ENCODE results near the gene PCBP4.
A peak's percentile ranks its signal among the peaks of the same experiment; 100 is the strongest.
"Not testable (repeated sequence)": the region's sequence is repeated elsewhere in the genome, so short reads cannot be mapped to it uniquely, and the experiment has no call there.

Gene PCBP4

DNA sequence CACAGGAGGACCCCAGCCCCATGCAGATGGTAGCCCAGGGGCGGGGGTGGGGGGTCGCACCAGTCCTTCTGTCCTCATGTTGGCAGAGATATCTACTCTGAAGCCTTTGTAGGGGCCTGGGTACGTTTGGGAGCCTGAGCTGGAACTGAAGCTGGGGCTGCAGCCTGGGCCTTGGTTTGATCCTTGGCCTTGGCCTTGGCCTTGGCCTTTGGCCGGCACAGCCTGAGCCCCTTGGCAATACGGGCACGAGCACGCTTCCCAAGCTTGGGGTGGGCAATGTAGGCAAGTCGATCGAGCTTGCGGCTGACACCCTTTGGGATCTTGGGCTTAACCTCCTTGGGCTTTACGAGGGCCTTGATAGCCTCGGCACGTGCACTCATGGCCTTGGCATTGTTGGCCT lies 26.4 kb upstream of the PCBP4 start:
- DNase-seq: not testable (repeated sequence)

DNA sequence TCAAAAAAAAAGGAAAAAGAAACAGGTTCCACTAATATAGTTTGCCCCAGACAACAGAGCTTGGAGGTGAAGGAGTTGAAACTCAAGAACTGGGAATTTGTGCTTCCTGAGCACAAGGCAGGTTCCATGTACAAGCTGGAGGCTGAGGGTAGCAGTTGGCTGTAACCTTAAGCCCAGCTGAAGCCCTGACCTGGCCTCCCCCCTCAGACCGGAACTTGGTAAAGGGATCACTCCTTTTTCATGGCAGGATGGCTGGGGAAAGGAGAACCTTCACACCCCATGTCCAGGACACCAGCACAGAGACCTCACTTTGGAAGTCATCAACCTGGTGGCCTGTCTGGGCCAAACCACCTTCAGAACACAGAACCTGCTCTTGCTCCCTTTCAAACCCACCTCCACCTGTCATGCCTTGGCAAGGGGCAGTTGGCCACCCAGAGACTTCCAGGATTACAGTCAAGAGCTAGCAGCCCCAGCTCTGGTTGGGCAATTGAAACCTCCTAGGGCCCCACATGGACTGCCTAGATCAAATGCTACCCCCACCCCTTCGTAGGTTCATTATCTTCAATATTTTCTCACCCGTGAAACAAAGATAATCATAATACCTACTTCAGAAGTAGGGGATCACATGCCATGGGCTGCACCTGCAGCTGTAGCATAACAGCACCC lies 24.9 kb upstream of the PCBP4 start:
- DNase-seq: no peak

DNA sequence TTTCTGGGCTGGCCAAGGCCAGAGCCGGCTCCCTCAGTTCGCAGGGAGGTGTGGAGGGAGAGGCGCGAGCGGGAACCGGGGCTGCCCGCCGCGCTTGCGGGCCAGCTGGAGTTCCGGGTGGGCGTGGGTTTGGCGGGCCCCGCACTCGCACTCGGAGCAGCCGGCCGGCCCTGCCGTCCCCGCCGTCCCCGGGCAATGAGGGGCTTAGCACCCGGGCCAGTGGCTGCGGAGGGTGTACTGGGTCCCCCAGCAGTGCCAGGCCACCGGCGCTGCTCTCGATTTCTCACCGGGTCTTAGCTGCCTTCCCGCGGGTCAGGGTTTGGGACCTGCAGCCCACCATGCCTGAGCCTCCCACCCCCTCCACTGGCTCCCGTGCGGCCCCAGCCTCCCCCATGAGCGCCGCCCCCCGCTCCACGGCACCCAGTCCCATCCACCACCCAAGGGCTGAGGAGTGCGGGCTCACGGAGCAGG lies 23.3 kb upstream of the PCBP4 start:
- not testable (repeated sequence) for DNase-seq

DNA sequence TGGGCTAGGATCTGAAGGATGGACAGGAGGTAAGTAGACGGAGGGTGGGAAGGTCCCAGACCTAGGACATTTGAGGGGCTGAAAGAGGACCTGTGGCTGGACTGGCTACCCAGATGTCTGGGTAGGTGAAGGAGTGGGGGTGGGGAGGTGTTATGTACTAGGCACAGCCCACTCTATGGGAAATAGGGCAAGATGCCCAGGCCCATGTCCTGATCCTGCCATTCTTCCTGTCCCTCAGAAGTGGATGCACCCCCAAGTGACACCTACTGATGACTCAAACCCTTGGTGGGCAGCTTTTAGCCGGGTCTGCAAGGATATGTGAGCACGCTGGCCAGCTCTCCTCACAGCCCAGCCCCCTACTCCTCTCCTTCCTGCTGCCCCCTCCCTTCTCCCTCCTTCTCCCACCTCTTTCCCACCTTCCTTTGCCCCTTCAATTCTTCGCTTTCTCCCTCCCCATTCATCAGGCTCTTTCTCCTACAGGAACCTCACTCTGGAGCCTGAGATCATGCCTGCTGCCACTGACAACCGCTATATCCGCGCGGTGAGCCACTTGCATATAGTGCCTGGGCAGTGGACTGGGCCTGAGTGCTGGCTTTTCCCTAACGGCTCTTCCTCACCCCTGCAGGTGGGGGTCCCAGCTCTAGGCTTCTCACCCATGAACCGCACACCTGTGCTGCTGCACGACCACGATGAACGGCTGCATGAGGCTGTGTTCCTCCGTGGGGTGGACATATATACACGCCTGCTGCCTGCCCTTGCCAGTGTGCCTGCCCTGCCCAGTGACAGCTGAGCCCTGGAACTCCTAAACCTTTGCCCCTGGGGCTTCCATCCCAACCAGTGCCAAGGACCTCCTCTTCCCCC lies 21.3 kb upstream of the PCBP4 start:
- no peak for DNase-seq

DNA sequence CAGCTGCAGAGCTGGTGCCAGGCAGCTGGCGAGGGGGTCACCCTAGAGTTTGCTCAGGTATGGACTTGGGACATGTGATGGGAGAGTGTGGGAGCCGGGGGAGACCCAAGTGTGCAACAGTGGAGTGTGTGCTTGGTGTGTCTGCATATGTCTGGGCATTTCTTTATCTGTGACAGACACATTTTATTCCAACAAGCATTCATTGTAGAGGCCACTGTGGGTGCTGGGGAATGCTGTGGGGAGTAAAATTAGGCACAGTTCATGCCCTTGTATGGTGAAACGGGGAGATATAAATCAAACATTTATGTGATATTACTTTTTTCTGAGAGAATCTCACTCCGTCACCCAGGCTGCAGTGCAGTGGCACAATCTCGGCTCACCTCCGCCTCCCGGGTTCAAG lies 20.3 kb upstream of the PCBP4 start:
- DNase-seq: no peak

DNA sequence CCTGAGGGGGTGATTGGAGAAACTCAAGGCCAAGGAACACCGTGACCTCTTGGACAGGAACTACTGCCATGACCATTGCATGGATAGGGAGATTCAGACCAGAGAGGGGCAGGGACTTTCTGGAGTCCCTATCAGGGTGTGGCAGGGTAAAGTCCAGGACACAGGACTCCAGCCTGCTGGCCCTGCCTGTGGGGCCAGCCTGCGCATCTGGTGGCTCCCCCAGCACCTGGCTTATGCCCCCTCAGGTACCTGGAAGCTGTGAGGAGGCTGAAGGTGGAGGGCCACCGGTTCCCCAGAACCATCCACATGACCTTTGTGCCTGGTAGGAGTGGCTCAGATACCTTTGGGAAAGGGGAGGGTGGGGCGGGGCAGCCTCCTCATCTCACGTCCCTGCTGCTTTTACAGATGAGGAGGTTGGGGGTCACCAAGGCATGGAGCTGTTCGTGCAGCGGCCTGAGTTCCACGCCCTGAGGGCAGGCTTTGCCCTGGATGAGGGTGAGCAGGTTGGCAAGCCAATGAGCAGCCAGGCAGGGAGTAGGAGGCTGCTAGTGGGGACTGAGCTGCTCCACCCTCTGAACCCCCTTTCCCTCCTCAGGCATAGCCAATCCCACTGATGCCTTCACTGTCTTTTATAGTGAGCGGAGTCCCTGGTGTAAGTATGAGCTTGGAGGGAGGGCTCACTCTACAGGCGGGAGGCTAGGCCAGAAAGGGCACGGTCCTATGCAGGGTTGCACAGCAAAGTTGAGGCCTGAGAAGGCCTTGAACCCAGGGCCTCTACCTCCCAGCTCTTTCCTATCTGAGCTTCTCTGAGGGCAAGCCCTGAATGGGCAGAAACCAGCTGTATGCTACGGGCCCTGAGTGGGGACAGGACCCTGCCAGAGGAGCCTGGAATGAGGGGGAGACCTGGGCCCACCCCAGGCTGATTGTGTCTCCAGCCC lies 19.0 kb upstream of the PCBP4 start:
- DNase-seq: no peak

DNA sequence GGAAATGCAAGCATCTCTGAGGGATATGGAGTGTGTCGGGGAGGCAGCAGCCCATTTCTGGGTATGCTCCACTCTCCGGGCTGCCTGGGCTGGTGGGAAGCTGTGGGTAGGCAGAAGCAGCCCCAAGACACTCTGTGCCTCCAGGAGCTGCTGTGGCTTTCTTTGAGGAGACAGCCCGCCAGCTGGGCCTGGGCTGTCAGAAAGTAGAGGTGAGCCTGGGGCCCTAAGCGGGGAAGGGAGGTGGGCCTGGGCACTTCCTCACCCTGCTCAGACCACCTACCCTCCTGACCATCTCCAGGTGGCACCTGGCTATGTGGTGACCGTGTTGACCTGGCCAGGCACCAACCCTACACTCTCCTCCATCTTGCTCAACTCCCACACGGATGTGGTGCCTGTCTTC lies 17.8 kb upstream of the PCBP4 start:
- DNase-seq: no peak

DNA sequence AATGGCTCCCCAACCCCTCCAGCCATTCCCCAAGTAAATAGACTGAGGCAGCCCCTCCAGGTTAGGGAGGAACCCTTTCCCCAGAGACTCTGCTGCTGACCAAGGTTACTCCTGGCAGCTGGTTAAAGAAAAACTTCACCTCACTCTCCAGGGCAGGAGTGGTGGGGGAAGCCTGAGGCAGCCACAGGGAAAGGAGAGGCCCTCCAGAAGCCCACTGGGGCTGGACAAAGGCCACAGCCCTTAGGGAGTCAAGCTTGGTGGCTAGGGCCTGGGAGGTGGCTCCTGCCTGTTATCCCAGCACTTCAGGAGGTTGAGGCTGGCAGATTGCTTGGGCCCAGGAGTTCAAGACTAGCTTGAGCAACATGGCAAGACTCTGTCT lies 17.0 kb upstream of the PCBP4 start:
- no peak for DNase-seq

DNA sequence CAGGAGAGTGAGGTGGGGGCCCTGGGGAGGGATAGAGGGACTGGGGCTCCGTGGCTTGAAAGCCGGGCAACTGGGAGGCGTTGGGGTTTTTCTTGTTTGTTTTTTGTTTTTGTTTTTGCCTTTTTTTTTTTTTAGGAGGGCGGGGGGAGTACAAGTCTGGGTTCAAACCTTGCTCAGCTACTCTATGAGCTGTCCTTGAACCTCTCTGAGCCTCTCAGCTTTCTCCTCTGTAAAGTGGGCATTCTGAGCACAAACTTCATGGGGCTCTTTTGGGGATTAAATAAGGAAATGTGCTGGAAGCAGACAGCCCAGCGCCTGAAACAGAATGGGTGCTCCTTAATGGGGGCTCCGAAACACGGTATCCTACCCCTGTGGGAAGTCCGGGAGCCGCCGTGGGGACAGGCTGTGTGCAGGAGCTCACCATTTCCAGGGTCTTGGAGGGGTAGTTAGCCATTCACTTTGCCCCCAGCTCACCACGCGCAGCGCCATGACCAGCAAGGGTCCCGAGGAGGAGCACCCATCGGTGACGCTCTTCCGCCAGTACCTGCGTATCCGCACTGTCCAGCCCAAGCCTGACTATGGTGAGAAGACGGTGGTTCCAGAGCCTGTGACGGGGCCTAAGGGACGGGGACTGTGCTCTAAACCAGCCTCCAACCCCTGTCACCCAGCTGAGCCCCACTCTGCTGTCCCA lies 16.5 kb upstream of the PCBP4 start:
- no peak for DNase-seq

DNA sequence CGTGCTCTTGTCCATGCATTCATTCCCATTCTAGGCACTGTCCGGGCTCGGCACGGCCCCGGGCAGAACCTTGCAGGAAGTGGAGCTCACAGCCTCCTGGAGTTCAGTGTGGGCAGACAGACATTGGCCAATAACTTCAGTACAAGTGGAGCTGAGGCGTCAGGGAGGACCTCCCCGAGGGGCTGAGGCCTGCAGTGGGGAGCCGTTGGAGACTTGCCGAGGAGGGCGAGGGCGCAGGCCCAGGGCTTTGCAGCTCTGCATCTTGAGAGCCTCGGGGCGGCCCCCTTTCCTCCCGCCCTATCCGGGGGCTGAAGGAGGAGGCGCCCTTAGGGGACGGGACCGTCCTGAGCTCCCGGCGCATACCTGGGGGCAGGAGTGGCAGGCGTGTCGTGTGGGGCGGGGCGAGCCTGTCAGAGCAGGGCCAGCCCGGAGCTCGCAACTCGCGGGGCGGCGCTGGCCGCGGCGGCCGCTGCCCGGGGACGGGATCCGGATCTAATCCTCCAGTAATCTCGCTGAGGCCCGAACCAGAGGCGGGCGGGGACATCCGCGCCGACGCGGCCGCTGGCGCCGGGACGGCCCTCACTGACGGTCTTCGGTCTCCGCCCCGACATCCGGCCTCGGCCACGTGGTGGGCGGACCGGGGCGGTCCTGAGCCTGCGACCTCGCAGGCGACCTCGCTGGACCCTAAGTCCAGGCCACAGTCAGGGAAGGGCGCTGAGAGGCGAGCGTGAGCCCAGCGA lies 15.8 kb upstream of the PCBP4 start, which contains the start of gene ACY1:
ACY1 (plus strand) TSS at position 698 of the 740 bp plus-strand sequence. CDS start 530 bp downstream, outside the sequence.
- DNase-seq: peak; percentile 30

DNA sequence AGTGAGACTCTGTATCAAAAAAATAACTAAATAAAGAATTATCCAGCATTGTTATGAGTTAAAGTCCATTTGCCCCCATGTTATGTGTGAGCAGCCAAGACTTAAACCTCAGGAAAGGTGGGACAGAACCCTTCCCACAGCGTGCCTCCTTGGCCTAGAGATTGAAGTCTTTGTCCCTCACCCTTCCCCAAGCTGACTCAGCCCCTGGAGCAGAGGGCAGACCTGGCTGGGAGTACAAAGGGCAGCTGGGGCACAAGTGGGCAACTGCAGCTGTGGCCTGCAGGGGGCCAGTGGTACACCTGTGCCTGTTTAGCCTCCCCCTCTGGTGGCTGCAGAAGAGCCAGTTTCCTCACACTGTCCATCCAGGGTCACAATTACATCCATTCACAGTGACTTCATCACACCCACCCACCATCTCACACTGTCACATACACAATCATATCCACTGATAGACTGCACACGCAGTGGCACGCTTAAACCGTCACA lies 15.1 kb upstream of the PCBP4 start:
- peak; percentile 37 for DNase-seq

DNA sequence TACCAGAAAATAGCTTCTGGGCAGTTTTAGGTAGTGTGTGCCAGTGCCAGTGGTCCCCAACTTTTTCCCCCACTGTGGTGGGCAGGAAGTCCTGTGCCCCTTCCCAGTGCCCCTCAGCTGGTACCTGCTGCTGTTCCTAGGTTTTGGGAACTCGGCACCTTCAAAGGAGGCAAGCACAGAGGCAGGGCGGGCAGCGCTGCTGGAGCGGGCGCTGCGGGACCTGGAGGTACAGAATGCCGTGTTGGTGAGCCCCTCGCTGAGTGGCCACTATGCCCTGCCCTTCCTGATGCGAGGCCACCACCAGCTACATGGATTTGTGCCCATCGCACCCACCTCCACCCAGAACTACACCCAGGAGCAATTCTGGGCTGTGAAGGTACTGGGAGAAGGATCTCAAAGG lies 13.0 kb upstream of the PCBP4 start:
- no peak for DNase-seq

DNA sequence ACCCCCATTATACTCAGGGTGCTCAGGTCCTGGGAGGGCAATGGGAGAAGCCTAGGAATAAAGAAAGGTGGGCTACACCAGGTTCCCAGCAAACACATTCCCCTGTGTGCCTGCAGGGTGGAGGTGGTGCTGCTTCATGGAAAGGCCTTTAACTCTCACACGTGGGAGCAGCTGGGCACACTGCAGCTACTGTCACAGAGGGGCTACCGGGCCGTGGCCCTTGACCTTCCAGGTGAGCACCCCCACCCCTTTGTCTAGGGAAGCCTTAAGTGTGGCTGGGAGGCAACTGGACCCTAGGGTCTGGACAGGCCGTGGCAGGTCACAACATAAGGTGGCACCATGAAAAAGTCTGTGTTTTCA lies 10.9 kb upstream of the PCBP4 start:
- no peak for DNase-seq

DNA sequence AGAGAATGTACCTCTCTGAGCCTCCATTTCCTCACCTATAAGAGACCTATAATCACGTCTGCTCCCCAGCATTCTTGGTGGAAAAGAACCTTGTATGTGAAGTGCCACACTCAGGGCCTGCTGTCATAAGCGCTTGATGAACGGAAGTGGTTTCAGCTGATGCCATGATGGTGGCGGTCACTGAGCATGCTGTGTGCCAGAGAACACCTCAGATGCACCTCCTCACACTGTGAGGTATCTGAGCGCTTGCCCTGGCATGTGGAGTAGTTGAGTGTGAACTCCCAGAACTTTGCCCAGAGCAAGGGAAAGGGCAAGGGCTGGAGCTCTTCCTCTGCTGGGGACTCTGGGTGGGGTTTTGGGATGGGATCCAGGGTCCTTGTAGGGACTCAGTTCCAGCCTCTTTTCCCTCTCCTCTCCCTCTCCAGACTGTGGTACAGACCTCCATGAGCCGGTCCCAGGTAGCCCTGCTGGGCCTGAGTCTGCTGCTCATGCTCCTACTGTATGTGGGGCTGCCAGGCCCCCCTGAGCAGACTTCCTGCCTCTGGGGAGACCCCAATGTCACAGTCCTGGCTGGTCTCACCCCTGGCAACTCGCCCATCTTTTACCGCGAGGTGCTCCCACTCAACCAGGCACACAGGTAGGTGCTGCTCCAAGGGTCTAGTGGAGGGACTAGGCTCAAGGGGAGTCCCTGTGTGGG lies 10.3 kb upstream of the PCBP4 start:
- no peak for DNase-seq

DNA sequence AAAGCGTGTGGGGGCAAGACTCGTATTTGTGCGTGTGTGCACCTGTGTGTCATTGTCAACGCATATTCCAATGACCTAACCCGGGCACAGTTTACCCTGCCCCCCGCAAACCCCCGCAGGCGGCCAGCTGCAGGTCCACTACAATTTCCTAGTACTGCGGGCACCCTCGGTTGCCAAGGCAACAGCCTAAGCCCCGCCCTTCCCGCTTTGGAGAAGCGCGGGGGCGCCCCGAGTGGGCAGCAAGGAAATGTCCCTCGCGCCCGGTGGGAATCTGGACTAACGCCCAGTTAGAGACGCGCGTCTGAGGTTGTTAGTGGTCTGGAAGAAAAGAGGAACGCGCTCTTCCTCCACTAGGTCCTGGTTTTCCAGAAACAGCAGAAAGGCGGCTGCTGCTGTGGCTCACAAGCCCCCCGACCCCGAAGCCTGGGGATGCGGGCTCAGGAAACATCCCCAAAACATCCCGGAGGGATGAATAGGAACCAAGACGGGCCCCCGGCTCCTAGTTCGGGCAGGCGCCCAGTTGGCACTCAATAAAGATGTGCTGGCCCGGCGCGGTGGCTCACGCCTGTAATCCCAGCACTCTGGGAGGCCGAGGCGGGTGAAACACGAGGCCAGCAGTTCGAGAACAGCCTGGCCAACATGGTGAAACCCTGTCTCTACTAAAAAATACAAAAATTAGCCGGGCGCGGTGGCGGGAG lies 8.7 kb upstream of the PCBP4 start:
- no peak for DNase-seq

DNA sequence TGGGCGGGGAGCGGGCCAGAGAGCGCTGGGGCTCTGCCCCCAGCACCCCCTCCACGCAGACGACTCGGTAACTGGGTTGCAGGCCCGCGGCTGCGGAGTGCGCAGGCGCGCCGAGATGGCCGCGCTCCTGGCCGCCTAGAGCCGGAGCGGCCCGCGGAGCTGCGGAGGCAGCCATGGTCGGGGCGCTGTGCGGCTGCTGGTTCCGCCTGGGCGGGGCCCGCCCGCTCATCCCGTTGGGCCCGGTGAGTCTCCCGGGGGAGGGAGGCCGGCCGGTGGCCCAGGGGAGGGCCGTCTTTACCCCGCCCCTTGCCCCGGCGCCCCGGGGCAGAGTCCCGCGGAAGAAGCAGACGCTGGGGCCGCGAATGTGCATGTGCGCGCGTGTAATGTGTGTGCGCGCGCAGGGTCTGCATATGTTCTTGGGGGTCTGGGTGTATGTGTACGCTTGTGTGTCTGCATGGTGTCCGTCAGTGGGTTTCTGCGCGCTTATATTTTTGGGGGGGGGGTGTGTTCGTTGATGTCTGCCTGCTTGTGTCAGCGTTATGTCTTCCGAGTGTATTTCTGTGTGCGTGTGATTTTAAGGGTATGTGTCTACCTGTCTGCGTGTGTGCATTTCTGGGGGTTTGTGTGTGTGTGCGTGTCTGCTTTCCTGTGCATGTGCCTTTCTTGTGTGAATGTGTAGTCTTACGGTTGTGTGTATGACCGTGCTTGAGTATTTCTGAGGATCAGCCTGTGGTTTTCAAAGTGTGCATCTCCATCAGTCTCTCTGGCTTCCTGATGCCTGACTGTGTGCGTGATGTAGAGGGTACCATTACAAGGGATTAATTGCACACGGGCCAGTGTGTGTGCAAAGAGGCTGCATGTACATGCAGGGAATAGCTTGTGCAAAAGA lies 8.0 kb upstream of the PCBP4 start, which contains the start of gene ABHD14A:
ABHD14A (plus strand) TSS at position 102 of the 889 bp plus-strand sequence; CDS start at position 174, 72 bp downstream.
- DNase-seq: peak; percentile 38

DNA sequence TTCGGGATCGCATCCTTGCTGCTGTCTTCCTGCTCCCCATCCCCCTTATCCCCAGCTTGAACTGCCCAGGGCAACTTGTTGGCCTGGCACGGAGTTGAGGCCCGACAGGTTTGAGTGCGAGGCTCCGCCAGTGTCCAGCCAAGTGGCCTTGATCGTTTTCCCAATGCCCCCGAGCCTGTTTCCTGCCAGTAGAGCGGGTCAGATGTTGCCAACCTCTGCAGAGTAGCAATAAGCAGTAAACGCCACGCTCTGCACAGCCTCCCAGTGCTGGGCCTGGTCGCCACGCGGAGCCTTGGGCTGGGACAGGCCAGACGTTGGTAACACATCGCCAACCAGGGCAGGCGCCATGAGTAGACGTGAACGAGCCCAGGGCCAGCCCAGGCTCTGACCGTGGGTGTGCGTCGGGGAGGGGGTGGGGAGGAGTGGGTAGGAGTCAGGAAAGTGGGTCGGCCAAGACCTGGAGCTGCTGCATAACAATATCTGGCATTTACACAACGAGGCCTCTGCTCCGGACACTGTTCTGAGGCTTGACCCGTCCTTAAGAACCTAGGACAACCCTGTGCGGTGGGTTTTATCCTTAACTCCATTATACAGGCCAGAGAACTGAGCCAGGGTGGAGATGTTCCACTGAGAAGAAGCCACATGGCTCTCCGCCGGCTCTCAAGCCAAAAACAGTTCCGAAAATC lies 7.2 kb upstream of the PCBP4 start:
- no peak for DNase-seq

DNA sequence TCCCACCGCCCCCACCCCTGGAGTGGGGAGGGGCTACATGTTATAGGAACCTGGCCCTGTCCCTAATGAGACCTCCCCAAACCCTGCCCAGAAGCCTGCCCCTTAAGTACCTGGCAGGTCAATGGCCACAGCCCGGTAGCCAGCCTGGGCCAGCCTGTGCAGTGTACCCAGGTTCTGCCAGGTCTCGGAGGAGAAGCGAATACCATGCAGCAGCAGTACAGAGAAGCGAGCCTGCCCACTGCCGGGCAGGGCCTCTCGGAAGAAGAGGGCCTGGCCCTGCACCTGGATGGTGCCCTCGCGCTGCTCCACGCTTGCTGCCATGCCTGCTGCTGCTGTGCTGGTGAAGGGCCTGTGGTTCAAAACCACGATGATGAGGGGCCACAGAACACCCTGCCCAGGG lies 4.1 kb upstream of the PCBP4 start:
- DNase-seq: no peak
